ENCODE data around the gene MAPRE2.

MAPRE2 gene

DNA sequence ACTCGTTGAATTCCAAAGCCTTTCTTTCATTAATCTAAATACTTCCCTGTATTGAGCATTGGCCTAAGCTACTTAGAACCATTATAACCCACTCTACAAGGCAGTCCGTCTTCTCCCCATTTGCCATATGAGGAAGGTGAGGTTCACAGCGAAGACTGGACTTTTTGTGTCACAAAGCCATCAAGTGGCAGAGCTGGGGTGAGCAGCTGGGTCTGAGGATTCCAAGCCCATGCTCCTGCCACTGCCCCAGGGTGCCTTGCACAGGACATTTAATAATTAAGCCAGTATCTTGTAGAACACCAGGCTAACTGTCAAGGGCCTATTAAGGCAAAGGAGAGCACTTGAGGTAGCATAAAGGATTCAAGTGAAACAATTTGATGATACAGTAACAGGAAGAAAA is 130.8 kb downstream of the MAPRE2 start:
- Histone ChIP-seq H2BK120ac (ENCODE audit: low read depth, low read length) (no peak overlapping the region), H2BK12ac (ENCODE audit: low read length in 2 of 2) (no peak overlapping the region), H3K79me1 (replicated peaks; ENCODE audit: low read length, poor library complexity, severe bottlenecking) (no peaks in the 10 kb centered on the region), H3K18ac (ENCODE audit: low read depth in 1 of 2, low read length in 2 of 2) (no peak overlapping the region), H2BK5ac (ENCODE audit: low read depth, low read length, poor library complexity, severe bottlenecking) (no peak overlapping the region), H3K4ac (ENCODE audit: low read depth in 1 of 2, low read length in 2 of 2) (no peak overlapping the region), H2BK15ac (ENCODE audit: low read depth, poor library complexity, severe bottlenecking) (no peak overlapping the region), H4K8ac (ENCODE audit: low read length) (no peak overlapping the region), H3K4me3 (ENCODE audit: insufficient read depth in 1 of 2, low read depth in 1 of 2, low read length in 2 of 2) (no peak overlapping the region), H3K4me2 (ENCODE audit: low read length, poor library complexity, severe bottlenecking) (no peak overlapping the region), H3K23ac (ENCODE audit: low read length in 2 of 2) (no peak overlapping the region), H2AFZ (ENCODE audit: low read depth, low read length) (no peak overlapping the region), H3K27ac (ENCODE audit: low read length, poor library complexity, severe bottlenecking) (no peak overlapping the region), H3K36me3 (ENCODE audit: control insufficient read depth in 1 of 2, insufficient read depth in 2 of 2, low read depth in 1 of 2, low read length in 2 of 2) (no peaks in the 10 kb centered on the region), H3K27me3 (ENCODE audit: control insufficient read depth in 1 of 2, insufficient read depth in 1 of 2, low read length in 2 of 2) (no peaks in the 10 kb centered on the region), H3K9ac (ENCODE audit: low read length) (no peak overlapping the region), H3K14ac (ENCODE audit: low read length in 2 of 2) (no peak overlapping the region), H3K4me1 (ENCODE audit: control insufficient read depth, insufficient read depth, low read depth, low read length) (peaks cover 3% of the 10 kb centered on the region), H3K9me3 (ENCODE audit: control insufficient read depth, low read length) (no peaks in the 10 kb centered on the region), H2AK5ac (ENCODE audit: low read length, severe bottlenecking) (no peak overlapping the region), H4K91ac (ENCODE audit: low read length) (no peak overlapping the region)
- DNase-seq: no peak
- WGBS: 86% methylated on average over 3 of the region's 3 CpGs

DNA sequence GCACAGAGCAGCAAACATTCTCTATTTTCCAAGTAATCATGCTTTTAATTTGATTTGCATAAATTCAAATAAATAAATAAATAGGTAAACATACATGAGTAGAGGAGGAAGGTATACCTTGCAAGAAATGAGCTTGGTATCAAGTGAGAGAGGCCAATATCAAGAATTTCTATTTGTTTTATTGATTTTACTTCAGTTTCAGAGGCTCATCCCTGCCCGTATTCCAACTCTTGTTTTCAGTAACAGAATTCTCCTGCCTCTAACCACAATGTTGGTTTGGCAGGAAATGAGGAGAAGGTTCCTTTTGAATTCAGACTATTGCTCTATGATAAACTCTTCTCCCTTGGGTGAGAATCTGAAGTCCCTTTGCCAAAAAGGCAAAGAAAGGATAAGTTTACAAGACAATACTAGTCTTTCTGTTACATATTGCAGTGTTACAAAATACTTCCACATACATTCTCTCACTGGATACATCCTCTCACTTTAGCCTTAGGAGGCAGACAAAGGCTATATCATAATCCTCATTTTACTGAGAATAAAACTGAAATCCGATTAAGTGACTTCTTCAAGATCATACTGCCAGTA is 131.3 kb downstream of the MAPRE2 start:
- no peak overlapping the region for H3K27ac ChIP-seq (ENCODE audit: low read length, poor library complexity, severe bottlenecking)
- H2AK5ac ChIP-seq (ENCODE audit: low read length, severe bottlenecking): no peak overlapping the region
- H3K4me3 ChIP-seq (ENCODE audit: insufficient read depth in 1 of 2, low read depth in 1 of 2, low read length in 2 of 2): no peak overlapping the region
- H2AFZ ChIP-seq (ENCODE audit: low read depth, low read length): no peak overlapping the region
- H2BK15ac ChIP-seq (ENCODE audit: low read depth, poor library complexity, severe bottlenecking): no peak overlapping the region
- H3K27me3 ChIP-seq (ENCODE audit: control insufficient read depth in 1 of 2, insufficient read depth in 1 of 2, low read length in 2 of 2): no peaks in the 10 kb centered on the region
- H2BK120ac ChIP-seq (ENCODE audit: low read depth, low read length): no peak overlapping the region
- H3K36me3 ChIP-seq (ENCODE audit: control insufficient read depth in 1 of 2, insufficient read depth in 2 of 2, low read depth in 1 of 2, low read length in 2 of 2): no peaks in the 10 kb centered on the region
- DNase-seq: no peak
- no peak overlapping the region for H4K91ac ChIP-seq (ENCODE audit: low read length)
- H2BK5ac ChIP-seq (ENCODE audit: low read depth, low read length, poor library complexity, severe bottlenecking): no peak overlapping the region
- no peaks in the 10 kb centered on the region for H3K9me3 ChIP-seq (ENCODE audit: control insufficient read depth, low read length)
- no peak overlapping the region for H4K8ac ChIP-seq (ENCODE audit: low read length)
- H3K23ac ChIP-seq (ENCODE audit: low read length in 2 of 2): no peak overlapping the region
- H3K4me2 ChIP-seq (ENCODE audit: low read length, poor library complexity, severe bottlenecking): no peak overlapping the region
- peaks cover 3% of the 10 kb centered on the region for H3K4me1 ChIP-seq (ENCODE audit: control insufficient read depth, insufficient read depth, low read depth, low read length)
- H3K14ac ChIP-seq (ENCODE audit: low read length in 2 of 2): no peak overlapping the region
- H3K18ac ChIP-seq (ENCODE audit: low read depth in 1 of 2, low read length in 2 of 2): no peak overlapping the region
- 92% methylated on average over 1 of the region's 2 CpGs for WGBS
- no peak overlapping the region for H3K9ac ChIP-seq (ENCODE audit: low read length)
- no peak overlapping the region for H3K4ac ChIP-seq (ENCODE audit: low read depth in 1 of 2, low read length in 2 of 2)
- no peaks in the 10 kb centered on the region for H3K79me1 ChIP-seq (replicated peaks; ENCODE audit: low read length, poor library complexity, severe bottlenecking)
- no peak overlapping the region for H2BK12ac ChIP-seq (ENCODE audit: low read length in 2 of 2)

DNA sequence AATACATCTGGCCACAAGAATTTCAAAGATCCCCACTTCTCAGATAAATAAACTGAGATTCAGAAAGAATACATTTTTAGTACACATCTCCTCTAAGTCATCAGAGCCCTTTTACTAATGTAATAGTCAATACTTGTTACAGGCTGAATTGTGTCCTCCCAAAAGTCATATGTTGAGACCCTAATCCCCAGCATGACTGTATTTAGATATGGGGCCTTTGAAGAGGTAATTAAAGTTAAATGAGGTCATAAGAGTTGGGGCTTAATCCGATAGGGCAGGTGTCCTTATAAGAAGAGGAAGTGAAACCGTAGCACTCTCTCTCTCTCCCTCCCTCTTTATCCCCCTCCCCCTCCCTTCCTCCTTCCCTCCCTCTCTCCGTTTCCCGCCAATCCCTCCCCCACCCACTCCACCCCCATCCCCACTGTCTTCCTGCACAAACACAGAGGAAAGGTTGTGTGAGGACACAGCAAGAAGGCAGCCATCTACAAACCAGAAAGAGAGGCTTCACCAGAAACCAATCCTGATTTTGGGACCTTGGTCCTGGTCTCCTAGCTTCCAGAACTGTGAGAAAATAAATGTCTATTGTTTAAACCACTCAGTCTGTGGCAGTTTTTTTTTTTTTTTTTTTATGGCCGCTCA is 133.0 kb downstream of the MAPRE2 start:
- H2AK5ac ChIP-seq (ENCODE audit: low read length, severe bottlenecking): no peak overlapping the region
- H2BK120ac ChIP-seq (ENCODE audit: low read depth, low read length): no peak overlapping the region
- H3K4me1 ChIP-seq (ENCODE audit: control insufficient read depth, insufficient read depth, low read depth, low read length): peaks cover 3% of the 10 kb centered on the region
- no peak overlapping the region for H4K8ac ChIP-seq (ENCODE audit: low read length)
- H3K9me3 ChIP-seq (ENCODE audit: control insufficient read depth, low read length): no peaks in the 10 kb centered on the region
- no peak overlapping the region for H3K14ac ChIP-seq (ENCODE audit: low read length in 2 of 2)
- H3K27me3 ChIP-seq (ENCODE audit: control insufficient read depth in 1 of 2, insufficient read depth in 1 of 2, low read length in 2 of 2): no peaks in the 10 kb centered on the region
- H3K4me2 ChIP-seq (ENCODE audit: low read length, poor library complexity, severe bottlenecking): no peak overlapping the region
- H3K36me3 ChIP-seq (ENCODE audit: control insufficient read depth in 1 of 2, insufficient read depth in 2 of 2, low read depth in 1 of 2, low read length in 2 of 2): no peaks in the 10 kb centered on the region
- no peak overlapping the region for H3K4me3 ChIP-seq (ENCODE audit: insufficient read depth in 1 of 2, low read depth in 1 of 2, low read length in 2 of 2)
- no peak overlapping the region for H3K27ac ChIP-seq (ENCODE audit: low read length, poor library complexity, severe bottlenecking)
- H3K18ac ChIP-seq (ENCODE audit: low read depth in 1 of 2, low read length in 2 of 2): no peak overlapping the region
- H3K4ac ChIP-seq (ENCODE audit: low read depth in 1 of 2, low read length in 2 of 2): no peak overlapping the region
- no peak overlapping the region for H2BK12ac ChIP-seq (ENCODE audit: low read length in 2 of 2)
- no peak overlapping the region for H2BK15ac ChIP-seq (ENCODE audit: low read depth, poor library complexity, severe bottlenecking)
- H2BK5ac ChIP-seq (ENCODE audit: low read depth, low read length, poor library complexity, severe bottlenecking): no peak overlapping the region
- H3K23ac ChIP-seq (ENCODE audit: low read length in 2 of 2): no peak overlapping the region
- 37% methylated on average over 2 of the region's 5 CpGs for WGBS
- no peak overlapping the region for H3K9ac ChIP-seq (ENCODE audit: low read length)
- no peak overlapping the region for H4K91ac ChIP-seq (ENCODE audit: low read length)
- H3K79me1 ChIP-seq (replicated peaks; ENCODE audit: low read length, poor library complexity, severe bottlenecking): no peaks in the 10 kb centered on the region
- no peak overlapping the region for H2AFZ ChIP-seq (ENCODE audit: low read depth, low read length)
- DNase-seq: no peak

DNA sequence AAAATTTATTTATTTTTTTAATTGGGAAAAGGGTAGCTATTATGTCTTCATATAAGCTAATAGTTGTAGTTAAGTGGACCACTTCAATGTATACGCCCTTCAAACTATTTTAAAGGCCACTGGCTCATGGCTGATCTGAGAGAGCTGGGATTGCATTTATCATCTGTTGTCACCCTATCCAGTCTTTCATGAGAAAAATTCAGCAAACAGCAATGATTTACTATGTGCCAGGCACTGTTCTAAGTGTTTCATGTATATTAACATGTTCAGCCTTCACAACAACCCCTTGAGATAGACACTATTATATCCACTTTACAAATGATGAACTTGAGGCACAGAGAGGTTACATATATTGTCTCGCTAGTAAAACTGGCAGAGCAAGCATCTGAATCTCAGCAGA is 133.5 kb downstream of the MAPRE2 start:
- no peak overlapping the region for H4K91ac ChIP-seq (ENCODE audit: low read length)
- H3K9me3 ChIP-seq (ENCODE audit: control insufficient read depth, low read length): no peaks in the 10 kb centered on the region
- no peak overlapping the region for H3K27ac ChIP-seq (ENCODE audit: low read length, poor library complexity, severe bottlenecking)
- no peak overlapping the region for H3K14ac ChIP-seq (ENCODE audit: low read length in 2 of 2)
- H3K79me1 ChIP-seq (replicated peaks; ENCODE audit: low read length, poor library complexity, severe bottlenecking): no peaks in the 10 kb centered on the region
- no peak overlapping the region for H3K4me3 ChIP-seq (ENCODE audit: insufficient read depth in 1 of 2, low read depth in 1 of 2, low read length in 2 of 2)
- H2AFZ ChIP-seq (ENCODE audit: low read depth, low read length): no peak overlapping the region
- H2BK120ac ChIP-seq (ENCODE audit: low read depth, low read length): no peak overlapping the region
- H3K36me3 ChIP-seq (ENCODE audit: control insufficient read depth in 1 of 2, insufficient read depth in 2 of 2, low read depth in 1 of 2, low read length in 2 of 2): no peaks in the 10 kb centered on the region
- H2BK5ac ChIP-seq (ENCODE audit: low read depth, low read length, poor library complexity, severe bottlenecking): no peak overlapping the region
- H3K23ac ChIP-seq (ENCODE audit: low read length in 2 of 2): no peak overlapping the region
- no peak overlapping the region for H3K4me2 ChIP-seq (ENCODE audit: low read length, poor library complexity, severe bottlenecking)
- no peak overlapping the region for H3K4ac ChIP-seq (ENCODE audit: low read depth in 1 of 2, low read length in 2 of 2)
- H3K9ac ChIP-seq (ENCODE audit: low read length): no peak overlapping the region
- no peak overlapping the region for H2BK12ac ChIP-seq (ENCODE audit: low read length in 2 of 2)
- WGBS: no CpG with 5 or more reads among the region's 2 CpGs
- no peak overlapping the region for H4K8ac ChIP-seq (ENCODE audit: low read length)
- H2AK5ac ChIP-seq (ENCODE audit: low read length, severe bottlenecking): no peak overlapping the region
- H2BK15ac ChIP-seq (ENCODE audit: low read depth, poor library complexity, severe bottlenecking): no peak overlapping the region
- no peaks in the 10 kb centered on the region for H3K27me3 ChIP-seq (ENCODE audit: control insufficient read depth in 1 of 2, insufficient read depth in 1 of 2, low read length in 2 of 2)
- peaks cover 3% of the 10 kb centered on the region for H3K4me1 ChIP-seq (ENCODE audit: control insufficient read depth, insufficient read depth, low read depth, low read length)
- no peak overlapping the region for H3K18ac ChIP-seq (ENCODE audit: low read depth in 1 of 2, low read length in 2 of 2)
- DNase-seq: no peak
